CD4-positive, alpha-beta T cell treated with Interleukin-15 for 1 hour (primary cell): ENCODE measurements around the gene BPNT1.
A peak's percentile ranks its signal among the peaks of the same experiment; 100 is the strongest.
"Not testable (repeated sequence)": the region's sequence is repeated elsewhere in the genome, so short reads cannot be mapped to it uniquely, and the experiment has no call there.

Experiments used
- DNase-seq: peaks from one replicate; pipeline ENCODE4 v3.0.0-alpha.2; 2020

Gene BPNT1

GRCh38 chr1:220076861-220077762 is 12.5 kb downstream of the BPNT1 start:
- DNase-seq = no peak

GRCh38 chr1:220067269-220068204 is 22.1 kb downstream of the BPNT1 start:
- no peak for DNase-seq

GRCh38 chr1:220062629-220063028 is 27.0 kb downstream of the BPNT1 start:
- DNase-seq = no peak

GRCh38 chr1:220060876-220061275 is 28.7 kb downstream of the BPNT1 start:
- no peak for DNase-seq

- DNase-seq = no peak
These were observed 33.2 kb downstream of the BPNT1 start for GRCh38 chr1:220056374-220056773.

- DNase-seq = peak; percentile 96
These were observed 43.3 kb downstream of the BPNT1 start, which contains the start of gene EPRS1 for GRCh38 chr1:220046052-220046930. Gene EPRS1, minus strand, starts transcription at chr1:220046505. Its CDS starts 117 bp downstream, at chr1:220046388.

GRCh38 chr1:220045356-220046051 is 44.1 kb downstream of the BPNT1 start:
- no peak for DNase-seq

GRCh38 chr1:220044678-220045355 is 44.8 kb downstream of the BPNT1 start:
- DNase-seq = no peak

- no peak for DNase-seq
These were observed 45.9 kb downstream of the BPNT1 start for GRCh38 chr1:220043646-220044045.

- no peak for DNase-seq
These were observed 49.5 kb downstream of the BPNT1 start for GRCh38 chr1:220040028-220040596.

- no peak for DNase-seq
These were observed 50.9 kb downstream of the BPNT1 start for GRCh38 chr1:220038640-220039039.

GRCh38 chr1:220037810-220038209 is 51.8 kb downstream of the BPNT1 start:
- not testable (repeated sequence) for DNase-seq

- no peak for DNase-seq
These were observed 56.7 kb downstream of the BPNT1 start for GRCh38 chr1:220032911-220033310.

- DNase-seq = no peak
These were observed 58.3 kb downstream of the BPNT1 start for GRCh38 chr1:220031287-220031686.

- DNase-seq = no peak
These were observed 61.2 kb downstream of the BPNT1 start for GRCh38 chr1:220028346-220028895.

GRCh38 chr1:220019071-220019470 is 70.5 kb downstream of the BPNT1 start:
- no peak for DNase-seq

GRCh38 chr1:220013497-220013896 is 76.1 kb downstream of the BPNT1 start:
- DNase-seq = no peak

GRCh38 chr1:220012259-220012658 is 77.3 kb downstream of the BPNT1 start:
- DNase-seq = no peak

GRCh38 chr1:220011620-220012019 is 78.0 kb downstream of the BPNT1 start:
- DNase-seq = no peak
